Activated T-cell treated with anti-CD3 and anti-CD28 coated beads for 4 hours (primary cell): ENCODE data around the gene F3.

Experiments
- DNase-seq: peaks from one replicate; pipeline ENCODE4 v3.0.0-alpha.2; 2020

F3 gene

GRCh38 chr1:94552071-94552586 lies 10.6 kb upstream of the F3 start:
- DNase-seq: no peak

GRCh38 chr1:94551449-94551848 lies 9.9 kb upstream of the F3 start:
- no peak for DNase-seq

- DNase-seq: no peak
Observed at GRCh38 chr1:94550800-94551241, 9.3 kb upstream of the F3 start.

GRCh38 chr1:94550396-94550795 lies 8.8 kb upstream of the F3 start:
- DNase-seq: no peak

GRCh38 chr1:94549706-94550105 lies 8.1 kb upstream of the F3 start:
- DNase-seq: no peak

GRCh38 chr1:94544706-94545490 lies 3.3 kb upstream of the F3 start:
- no peak for DNase-seq

GRCh38 chr1:94543893-94544635 lies 2.5 kb upstream of the F3 start:
- DNase-seq: no peak

GRCh38 chr1:94543001-94543400 lies 1.4 kb upstream of the F3 start:
- no peak for DNase-seq

GRCh38 chr1:94542088-94542870 lies 720 bp upstream of the F3 start:
- DNase-seq: no peak

- no peak for DNase-seq
Observed at GRCh38 chr1:94540440-94541245, 916 bp downstream of the F3 start.

- no peak for DNase-seq
Observed at GRCh38 chr1:94539496-94539895, 2.1 kb downstream of the F3 start.

GRCh38 chr1:94538243-94538827 lies 3.2 kb downstream of the F3 start:
- DNase-seq: no peak

GRCh38 chr1:94537254-94537653 lies 4.3 kb downstream of the F3 start:
- no peak for DNase-seq

- no peak for DNase-seq
Observed at GRCh38 chr1:94535879-94536278, 5.7 kb downstream of the F3 start.

GRCh38 chr1:94535095-94535494 lies 6.5 kb downstream of the F3 start:
- DNase-seq: no peak

GRCh38 chr1:94532077-94532476 lies 9.5 kb downstream of the F3 start:
- DNase-seq: no peak

GRCh38 chr1:94531664-94532063 lies 9.9 kb downstream of the F3 start:
- DNase-seq: no peak

GRCh38 chr1:94530373-94530878 lies 11.1 kb downstream of the F3 start:
- no peak for DNase-seq

GRCh38 chr1:94529416-94529815 lies 12.1 kb downstream of the F3 start:
- no peak for DNase-seq

- no peak for DNase-seq
Observed at GRCh38 chr1:94528826-94529225, 12.7 kb downstream of the F3 start.

- DNase-seq: no peak
Observed at GRCh38 chr1:94528299-94528698, 13.3 kb downstream of the F3 start.
